Duodenal mucosa (tissue), 2 donors: ENCODE data around the gene CEP290.

ENCODE experiments used
- H3K27ac ChIP-seq: one replicate; pipeline ENCODE4 v1.7.0; 2013; ENCODE audit warnings: low read depth, low read length
- H3K27me3 ChIP-seq, 2 donors: one replicate each; pipeline ENCODE4 v1.7.0; 2013; ENCODE audit warnings: low read length in 2 of 2, control low read depth in 1 of 2; ENCODE audit not compliant: insufficient read depth in 2 of 2, control insufficient read depth in 1 of 2
- H3K36me3 ChIP-seq, 2 donors: one replicate each; pipeline ENCODE4 v1.7.0; 2013; ENCODE audit warnings: low read length in 2 of 2, control low read depth in 1 of 2; ENCODE audit not compliant: insufficient read depth in 2 of 2, control insufficient read depth in 1 of 2
- H3K4me1 ChIP-seq, 2 donors: one replicate each; pipeline ENCODE4 v1.7.0; 2013; ENCODE audit warnings: low read length in 2 of 2, control low read depth in 1 of 2; ENCODE audit not compliant: insufficient read depth in 2 of 2, control insufficient read depth in 1 of 2
- H3K4me3 ChIP-seq, 2 donors: one replicate each; pipeline ENCODE4 v1.7.0; 2013; ENCODE audit warnings: low read length in 2 of 2, low read depth in 1 of 2
- H3K9ac ChIP-seq, 2 donors: one replicate each; pipeline ENCODE4 v1.7.0; 2013; ENCODE audit warnings: low read length in 2 of 2, low read depth in 1 of 2
- H3K9me3 ChIP-seq, 2 donors: one replicate each; pipeline ENCODE4 v1.7.0; 2013; ENCODE audit warnings: low read length in 2 of 2, control low read depth in 1 of 2; ENCODE audit not compliant: control insufficient read depth in 1 of 2

The CEP290 gene

DNA sequence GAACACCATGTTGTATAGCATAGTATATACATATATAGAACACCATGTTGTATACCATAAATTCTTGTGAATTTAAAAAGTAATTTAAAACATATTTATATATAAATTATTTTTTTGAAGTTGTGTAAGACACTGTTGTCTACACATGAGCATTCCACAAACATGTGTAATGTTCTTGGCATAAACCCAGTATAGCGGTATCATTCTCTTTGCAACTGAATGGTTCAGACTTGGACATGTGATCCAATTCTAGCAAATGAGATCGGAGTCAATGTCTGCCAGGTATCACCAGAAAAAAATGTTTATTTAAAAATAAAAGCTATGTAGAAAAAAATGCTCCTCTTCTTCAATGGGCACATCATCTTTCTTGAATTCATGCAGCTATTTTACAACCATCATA is 33.9 kb downstream of the CEP290 start:
- Histone ChIP-seq H3K4me1 (no peaks in the 10 kb centered on the region), H3K27ac (no peak overlapping the region), H3K9me3 (no peaks in the 10 kb centered on the region), H3K9ac (no peak overlapping the region), H3K27me3 (no peaks in the 10 kb centered on the region), H3K4me3 (no peak overlapping the region), H3K36me3 (peaks cover 4 to 17% of the 10 kb centered on the region in 2 donors)

DNA sequence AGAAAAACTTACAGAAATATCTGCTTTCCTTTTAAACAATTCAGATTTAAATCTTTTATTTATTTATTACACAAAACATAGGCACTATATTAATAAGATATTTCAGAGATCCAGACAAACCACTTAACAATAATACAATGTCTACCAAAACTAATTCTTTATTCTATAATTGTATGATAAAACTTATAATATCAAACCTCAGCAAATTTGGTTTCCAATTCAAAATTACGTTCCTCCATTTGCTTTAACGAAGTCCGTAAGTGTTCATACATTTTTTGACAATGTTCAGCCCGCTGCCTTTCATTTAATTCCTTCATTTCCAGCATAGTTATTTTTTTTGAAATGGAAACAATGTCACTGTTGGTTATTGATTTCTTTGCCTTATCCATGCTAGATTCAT is 48.3 kb downstream of the CEP290 start:
- no peaks in the 10 kb centered on the region for H3K4me1 ChIP-seq
- no peak overlapping the region for H3K4me3 ChIP-seq
- no peaks in the 10 kb centered on the region for H3K27me3 ChIP-seq
- H3K9me3 ChIP-seq: no peaks in the 10 kb centered on the region
- H3K27ac ChIP-seq: no peak overlapping the region
- no peak overlapping the region for H3K9ac ChIP-seq
- peaks cover 3 to 4% of the 10 kb centered on the region in 2 donors for H3K36me3 ChIP-seq

DNA sequence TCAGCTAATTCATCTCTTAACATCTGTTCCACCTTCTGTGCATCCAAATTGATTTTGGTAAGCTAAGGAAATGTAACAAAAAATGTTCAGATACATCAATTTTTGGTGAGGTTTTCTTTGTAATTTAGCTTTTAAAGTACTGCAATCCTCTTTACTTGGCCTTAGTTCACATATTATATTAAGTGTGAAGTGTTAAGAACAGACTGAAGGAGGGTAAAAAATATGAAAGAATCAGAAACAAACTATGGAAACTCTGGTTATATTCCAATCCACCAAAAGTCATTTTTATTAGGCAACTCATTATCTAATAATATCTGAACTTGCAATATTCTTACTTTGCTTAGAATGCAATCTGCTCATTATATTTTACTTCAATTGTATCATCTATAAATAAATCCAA is 49.1 kb downstream of the CEP290 start:
- Histone ChIP-seq H3K9me3 (no peaks in the 10 kb centered on the region), H3K4me1 (no peaks in the 10 kb centered on the region), H3K4me3 (no peak overlapping the region), H3K27ac (no peak overlapping the region), H3K9ac (no peak overlapping the region), H3K36me3 (peaks cover 3 to 4% of the 10 kb centered on the region in 2 donors), H3K27me3 (no peaks in the 10 kb centered on the region)

DNA sequence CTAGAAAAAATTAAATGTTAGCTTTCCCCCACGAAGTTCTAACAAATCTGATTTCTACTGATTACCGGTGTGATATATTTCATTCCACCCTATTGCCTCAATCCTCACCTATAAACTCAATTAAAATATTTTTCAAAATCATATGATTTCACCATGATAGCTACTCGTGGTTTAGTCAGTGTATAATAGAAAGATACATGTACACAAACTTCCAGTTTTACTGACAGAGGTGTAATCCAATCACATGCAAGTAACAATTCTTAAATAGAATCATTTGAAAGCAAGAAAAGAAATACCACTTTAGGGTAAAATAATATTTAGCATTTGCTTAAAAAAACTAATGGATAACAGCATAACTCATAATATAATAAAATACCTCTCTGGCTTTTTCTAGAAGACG is 57.7 kb downstream of the CEP290 start:
- H3K4me1 ChIP-seq: no peaks in the 10 kb centered on the region
- no peak overlapping the region for H3K27ac ChIP-seq
- H3K36me3 ChIP-seq: peaks cover 3 to 25% of the 10 kb centered on the region in 2 donors
- H3K4me3 ChIP-seq: no peak overlapping the region
- no peaks in the 10 kb centered on the region for H3K9me3 ChIP-seq
- no peaks in the 10 kb centered on the region for H3K27me3 ChIP-seq
- no peak overlapping the region for H3K9ac ChIP-seq

GRCh38 chr12:88083634-88084033 is 58.3 kb downstream of the CEP290 start:
- H3K9ac ChIP-seq: no peak overlapping the region
- no peak overlapping the region for H3K4me3 ChIP-seq
- H3K36me3 ChIP-seq: peaks cover 0 to 25% of the 10 kb centered on the region in 2 donors
- H3K4me1 ChIP-seq: no peaks in the 10 kb centered on the region
- H3K27me3 ChIP-seq: no peaks in the 10 kb centered on the region
- no peaks in the 10 kb centered on the region for H3K9me3 ChIP-seq
- no peak overlapping the region for H3K27ac ChIP-seq

DNA sequence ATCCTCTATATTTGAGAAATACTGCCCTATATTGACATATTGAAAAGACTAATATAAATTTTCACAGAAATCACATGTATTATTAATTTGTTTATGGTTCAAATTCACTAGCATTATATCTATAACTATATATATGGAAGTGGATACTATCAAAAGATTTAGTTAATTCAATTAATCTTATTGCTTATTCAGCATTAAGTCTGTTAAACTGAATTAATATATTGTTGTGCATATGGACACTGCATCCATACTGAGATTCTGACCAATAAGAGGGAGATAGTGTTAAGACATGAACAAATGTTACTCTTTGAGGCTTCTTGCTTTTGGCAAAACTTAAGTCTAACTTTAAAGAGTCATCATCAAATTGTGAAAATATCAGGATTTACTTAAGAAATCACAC is 60.6 kb downstream of the CEP290 start:
- H3K4me1 ChIP-seq: no peaks in the 10 kb centered on the region
- no peaks in the 10 kb centered on the region for H3K9me3 ChIP-seq
- no peak overlapping the region for H3K27ac ChIP-seq
- H3K9ac ChIP-seq: no peak overlapping the region
- no peaks in the 10 kb centered on the region for H3K27me3 ChIP-seq
- H3K36me3 ChIP-seq: peaks cover 0 to 25% of the 10 kb centered on the region in 2 donors
- no peak overlapping the region for H3K4me3 ChIP-seq

- H3K4me1 ChIP-seq: no peaks in the 10 kb centered on the region
- H3K9ac ChIP-seq: no peak overlapping the region
- peaks cover 7% of the 10 kb centered on the region in 2 donors for H3K36me3 ChIP-seq
- H3K9me3 ChIP-seq: no peaks in the 10 kb centered on the region
- no peaks in the 10 kb centered on the region for H3K27me3 ChIP-seq
- H3K27ac ChIP-seq: no peak overlapping the region
- no peak overlapping the region for H3K4me3 ChIP-seq
Observed at GRCh38 chr12:88067301-88067700, 74.6 kb downstream of the CEP290 start.

DNA sequence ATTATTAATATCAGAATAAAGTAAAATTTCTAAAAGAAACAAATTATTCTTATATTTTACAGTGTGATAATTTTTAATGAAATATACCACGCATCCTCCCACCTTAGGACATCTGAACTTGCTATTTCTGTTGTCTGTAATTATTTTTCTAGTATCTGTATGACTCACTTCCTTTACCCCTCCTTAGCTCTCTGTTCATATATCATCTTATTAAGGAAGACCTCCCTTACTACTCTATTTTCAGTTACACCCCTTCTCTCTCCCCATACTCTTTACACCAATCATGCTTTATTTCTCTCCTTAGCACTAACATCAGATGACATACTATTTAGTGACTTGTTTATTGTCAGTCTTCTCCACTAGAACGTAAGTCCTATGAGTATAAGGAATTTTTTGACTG is 78.5 kb downstream of the CEP290 start:
- Histone ChIP-seq H3K4me1 (no peaks in the 10 kb centered on the region), H3K9ac (no peak overlapping the region), H3K36me3 (peaks cover 5 to 7% of the 10 kb centered on the region in 2 donors), H3K27ac (no peak overlapping the region), H3K4me3 (no peak overlapping the region), H3K9me3 (no peaks in the 10 kb centered on the region), H3K27me3 (no peaks in the 10 kb centered on the region)

DNA sequence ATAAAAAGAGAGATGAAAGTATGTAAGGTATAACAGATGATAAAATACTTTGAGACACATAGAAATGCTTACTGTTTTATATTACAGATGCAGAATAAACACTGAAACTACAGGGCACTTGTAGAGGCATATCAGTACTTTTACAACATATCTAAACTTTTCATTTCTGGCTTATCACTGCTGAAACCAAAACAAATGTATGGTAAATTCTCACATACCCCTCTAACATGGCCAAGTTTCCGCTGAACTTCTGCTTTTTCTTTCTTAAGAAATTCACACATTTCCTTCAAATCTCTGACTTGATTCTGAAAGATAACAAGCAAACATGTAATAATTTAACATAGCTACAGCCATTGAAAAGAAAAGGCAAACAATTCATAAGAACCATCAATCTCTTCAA is 79.4 kb downstream of the CEP290 start:
- no peak overlapping the region for H3K9ac ChIP-seq
- H3K9me3 ChIP-seq: no peaks in the 10 kb centered on the region
- H3K4me3 ChIP-seq: no peak overlapping the region
- peaks cover 4 to 14% of the 10 kb centered on the region in 2 donors for H3K36me3 ChIP-seq
- no peak overlapping the region for H3K27ac ChIP-seq
- H3K4me1 ChIP-seq: no peaks in the 10 kb centered on the region
- H3K27me3 ChIP-seq: no peaks in the 10 kb centered on the region

- Histone ChIP-seq H3K4me1 (no peaks in the 10 kb centered on the region), H3K36me3 (peaks cover 0 to 15% of the 10 kb centered on the region in 2 donors), H3K9me3 (no peaks in the 10 kb centered on the region), H3K27me3 (no peaks in the 10 kb centered on the region), H3K9ac (no peak overlapping the region), H3K4me3 (no peak overlapping the region), H3K27ac (no peak overlapping the region)
Observed at GRCh38 chr12:88058719-88059077, 83.2 kb downstream of the CEP290 start.
